HCT116 (cell line): Measurements from ENCODE around the gene TJAP1. TPM values are rescaled to one million over a fixed set of nuclear protein-coding genes. Genes with fewer than 3 reads are reported as not detected.
"Not testable (repeated sequence)": the region's sequence is repeated elsewhere in the genome, so short reads cannot be mapped to it uniquely, and the experiment has no call there.

ENCODE experiments used
- ATAC-seq: fragments of 200-7000 bp; cut with Tn5 transposase; 2 replicates; pipeline ENCODE4 v1.9.1; 2020; ENCODE audit warnings: mild to moderate bottlenecking, moderate library complexity
- BruUV-seq: library from RNA; stranded (reverse); fragments of 400-500 nt; replicated peaks from 2 replicates; lab custom pipeline; 2021; lab: Mats Ljungman, UMichigan
- CTCF ChIA-PET: fragments of 300-600 bp; sonication (Branson Sonifier 250); formaldehyde crosslinking; loops from one replicate; lab custom pipeline; 2021; ENCODE audit warnings: antibody characterized with exemption; lab: Charles Lee
- POLR2A ChIA-PET: fragments of 300-600, 350-600 bp; sonication (Branson Sonifier 250); formaldehyde crosslinking; loops from one replicate; lab custom pipeline; 2021; ENCODE audit warnings: antibody characterized with exemption; lab: Charles Lee
- RAD21 ChIA-PET, 2 experiments: fragments of 300-600 bp; sonication (Branson Sonifier 250); formaldehyde crosslinking; loops; one replicate each; lab custom pipeline; 2023; ENCODE audit warnings: low total read pairs in 2 of 2; ENCODE audit not compliant: uncharacterized antibody in 2 of 2, unreplicated experiment in 2 of 2, low non-redundant PET in 1 of 2; lab: Charles Lee
- DNase-seq: peaks from one replicate; pipeline ENCODE4 v3.0.0-alpha.2; 2010; ENCODE audit warnings: low read depth, low spot score
- H2AFZ ChIP-seq: fragments of 200-600 bp; shearing (Covaris generic), sonication (generic); 2 replicates; pipeline ENCODE4 v1.6.1; 2017; ENCODE audit warnings: low read depth, mixed run types, mixed read lengths, antibody characterized with exemption, low read length; ENCODE audit not compliant: poor library complexity, severe bottlenecking
- H3K27ac ChIP-seq: 2 replicates; pipeline ENCODE4 v1.5.1; 2012; ENCODE audit warnings: low read depth, low read length
- H3K27me3 ChIP-seq: fragments of 200-600 bp; sonication (generic); 2 replicates; pipeline ENCODE4 v1.6.1; 2016; ENCODE audit warnings: mixed run types, low read length, mixed read lengths; ENCODE audit not compliant: insufficient read depth
- H3K36me3 ChIP-seq, 2 experiments: fragments of 200-500 bp in 1 of 2; fragments of 200-600 bp in 1 of 2; sonication (Bioruptor generic) in 1 of 2; sonication (generic) in 1 of 2; 2 replicates each; pipeline versions ENCODE4 v1.5.1 to v1.6.1; 2014 to 2016; ENCODE audit warnings: low read length in 2 of 2, inconsistent platforms in 1 of 2, mixed read lengths in 1 of 2, mixed run types in 1 of 2; ENCODE audit not compliant: insufficient read depth in 2 of 2, control insufficient read depth in 1 of 2
- H3K4me1 ChIP-seq, 2 experiments: fragments of 200-600 bp in 1 of 2; sonication (generic) in 1 of 2; 2 replicates each; pipeline versions ENCODE4 v1.5.1 to v1.6.1; 2012 to 2017; ENCODE audit warnings: low read length in 2 of 2, inconsistent platforms in 1 of 2, mild to moderate bottlenecking in 1 of 2, mixed read lengths in 1 of 2, mixed run types in 1 of 2, moderate library complexity in 1 of 2; ENCODE audit not compliant: insufficient read depth in 2 of 2, control insufficient read depth in 1 of 2
- H3K4me2 ChIP-seq: fragments of 200-600 bp; sonication (generic); 2 replicates; pipeline ENCODE4 v1.6.1; 2017; ENCODE audit warnings: mixed run types, low read length, mixed read lengths
- H3K4me3 ChIP-seq, 2 experiments: fragments of 200-600 bp in 1 of 2; sonication (generic) in 1 of 2; replicated peaks in 1 of 2; 2 replicates each; pipeline ENCODE4 v1.5.1; 2011 to 2016; ENCODE audit warnings: low read length in 2 of 2, control low read depth in 1 of 2, low read depth in 1 of 2, mild to moderate bottlenecking in 1 of 2, mixed read lengths in 1 of 2, mixed run types in 1 of 2
- H3K79me2 ChIP-seq: fragments of 200-600 bp; sonication (generic); 2 replicates; pipeline ENCODE4 v1.6.1; 2017; ENCODE audit warnings: mild to moderate bottlenecking, mixed run types, low read length, moderate library complexity, mixed read lengths; ENCODE audit not compliant: insufficient read depth
- H3K9ac ChIP-seq: fragments of 200-600 bp; sonication (generic); 2 replicates; pipeline ENCODE4 v1.6.1; 2016; ENCODE audit warnings: low read length, mixed read lengths
- H3K9me2 ChIP-seq: fragments of 200-600 bp; sonication (generic), shearing (Covaris generic); 2 replicates; pipeline ENCODE4 v1.6.1; 2017; ENCODE audit warnings: mixed run types, mild to moderate bottlenecking, moderate library complexity; ENCODE audit not compliant: insufficient read depth
- H3K9me3 ChIP-seq, 2 experiments: fragments of 200-500 bp in 1 of 2; fragments of 200-600 bp in 1 of 2; sonication (Bioruptor generic) in 1 of 2; sonication (generic) in 1 of 2; 2 replicates each; pipeline ENCODE4 v1.6.1; 2014 to 2017; ENCODE audit warnings: low read length in 2 of 2, mixed read lengths in 2 of 2, inconsistent platforms in 1 of 2, low read depth in 1 of 2, mild to moderate bottlenecking in 1 of 2, mixed run types in 1 of 2, moderate library complexity in 1 of 2; ENCODE audit not compliant: control insufficient read depth in 1 of 2, insufficient read depth in 1 of 2
- H4K20me1 ChIP-seq: fragments of 200-600 bp; sonication (generic), shearing (Covaris generic); 2 replicates; pipeline ENCODE4 v1.6.1; 2017; ENCODE audit warnings: mixed run types, mild to moderate bottlenecking, moderate library complexity; ENCODE audit not compliant: insufficient read depth
- ATF3 ChIP-seq: IDR thresholded peaks from 2 replicates; pipeline ENCODE4 v1.6.1; 2012
- CBX3 ChIP-seq: IDR thresholded peaks from 2 replicates; pipeline ENCODE4 v1.6.1; 2012; ENCODE audit warnings: low read depth
- EGR1 ChIP-seq: IDR thresholded peaks from 2 replicates; pipeline ENCODE4 v1.6.1; 2012; ENCODE audit warnings: low read depth
- ELF1 ChIP-seq: IDR thresholded peaks from 2 replicates; pipeline ENCODE4 v1.6.1; 2012; ENCODE audit warnings: low read depth, borderline replicate concordance
- EZH2 ChIP-seq: fragments of 200-600 bp; sonication (generic); IDR thresholded peaks from 2 replicates; pipeline ENCODE4 v1.6.1; 2017; ENCODE audit warnings: antibody characterized with exemption, mixed run types
- FOSL1 ChIP-seq: IDR thresholded peaks from 2 replicates; pipeline ENCODE4 v1.6.1; 2012; ENCODE audit warnings: low read depth
- MAX ChIP-seq: IDR thresholded peaks from 2 replicates; pipeline ENCODE4 v1.6.1; 2012
- POLR2A ChIP-seq: IDR thresholded peaks from 2 replicates; pipeline ENCODE4 v1.7.0; 2011; ENCODE audit warnings: borderline replicate concordance; ENCODE audit not compliant: insufficient read depth, insufficient read length; ENCODE audit errors: extremely low read depth
- POLR2AphosphoS5 ChIP-seq: IDR thresholded peaks from 2 replicates; pipeline ENCODE4 v1.6.1; 2011; ENCODE audit warnings: mild to moderate bottlenecking, low read depth, low read length, moderate library complexity
- RAD21 ChIP-seq: IDR thresholded peaks from 2 replicates; pipeline ENCODE4 v1.6.1; 2012; ENCODE audit warnings: low read depth, mild to moderate bottlenecking
- SIN3A ChIP-seq: IDR thresholded peaks from 2 replicates; pipeline ENCODE4 v1.6.1; 2012; ENCODE audit warnings: low read depth
- SP1 ChIP-seq: IDR thresholded peaks from 2 replicates; pipeline ENCODE4 v1.6.1; 2012; ENCODE audit warnings: low read depth
- SRF ChIP-seq: IDR thresholded peaks from 2 replicates; pipeline ENCODE4 v1.6.1; 2012; ENCODE audit warnings: low read depth
- TCF7L2 ChIP-seq: IDR thresholded peaks from 2 replicates; pipeline ENCODE4 v1.7.0; 2011; ENCODE audit warnings: borderline replicate concordance, inconsistent platforms; ENCODE audit not compliant: insufficient read depth, insufficient read length; ENCODE audit errors: extremely low read depth
- YY1 ChIP-seq: IDR thresholded peaks from 2 replicates; pipeline ENCODE4 v1.6.1; 2011; ENCODE audit warnings: low read length, low read depth, moderate library complexity, mild to moderate bottlenecking; ENCODE audit not compliant: insufficient replicate concordance; ENCODE audit errors: extremely low read depth
- ZBTB33 ChIP-seq: IDR thresholded peaks from 2 replicates; pipeline ENCODE4 v1.6.1; 2011; ENCODE audit warnings: mild to moderate bottlenecking, low read length, moderate library complexity; ENCODE audit not compliant: insufficient replicate concordance; ENCODE audit errors: extremely low read depth
- ZFX ChIP-seq: fragments of 450-650 bp; IDR thresholded peaks from 2 replicates; pipeline ENCODE4 v1.6.1; 2017
- ZNF274 ChIP-seq: fragments of 200-500 bp; sonication (Bioruptor generic); IDR thresholded peaks from 2 replicates; pipeline ENCODE4 v1.6.1; 2014; ENCODE audit warnings: mild to moderate bottlenecking, low read depth, low read length, inconsistent platforms
- intact Hi-C: fragments of 100-400 bp; cut with micrococcal nuclease; formaldehyde crosslinking; loops from 2 replicates; pipeline ENCODE4 v1.10.0; 2022
- total RNA-seq: library from RNA; stranded (reverse); gene quantifications from one replicate; pipeline ENCODE4 v1.2.1, GENCODE V29; 2021; ENCODE audit not compliant: unreplicated experiment

TJAP1 gene
- total RNA-seq, 1 experiment from 2014 or later, result 45.2 TPM

- H3K9me2 ChIP-seq, result no peaks in the 10 kb centered on the region
- CTCF ChIA-PET, result no interaction called here
- H3K27me3 ChIP-seq, result no peaks in the 10 kb centered on the region
- no peak overlapping the region; the same call in 1 of the 2 replicates for H3K27ac ChIP-seq
- POLR2A ChIA-PET, result no interaction called here
- H3K9me3 ChIP-seq, result no peaks in the 10 kb centered on the region
- DNase-seq (no peak), ATAC-seq (no peak)
- peaks cover 5 to 38% of the 10 kb centered on the region in 2 experiments; a peak in 3 of 4 replicates for H3K36me3 ChIP-seq
- no peak overlapping the region for H3K9ac ChIP-seq
- H2AFZ ChIP-seq, result no peak overlapping the region
- intact Hi-C loops, result loop anchor here (5.0 kb wide), 1 partner anchor 595 kb away; no protein-coding TSS in a partner anchor
- no peak overlapping the region for H3K4me2 ChIP-seq
- no peak for TF ChIP-seq SP1
- TF ChIP-seq SRF, result no peak
- no peak for TF ChIP-seq TCF7L2
- no peak for TF ChIP-seq ZBTB33
- no peak for TF ChIP-seq POLR2A
- TF ChIP-seq ZFX, result no peak
- TF ChIP-seq SIN3A, result no peak
- TF ChIP-seq ATF3, result no peak
- TF ChIP-seq FOSL1, result no peak
- no peak for TF ChIP-seq RAD21
- no peak for TF ChIP-seq POLR2AphosphoS5
- no peak for TF ChIP-seq MAX
- TF ChIP-seq EGR1, result no peak
- no peak for TF ChIP-seq ZNF274
- TF ChIP-seq ELF1, result no peak
- TF ChIP-seq CBX3, result no peak
- no peak for TF ChIP-seq YY1
- TF ChIP-seq EZH2, result no peak
- BruUV-seq, result no TSS peak
- peaks cover 39% of the 10 kb centered on the region for H3K79me2 ChIP-seq
- H3K4me1 ChIP-seq, result peaks cover 25 to 38% of the 10 kb centered on the region in 2 experiments
- RAD21 ChIA-PET, result no interaction called here
- no peak overlapping the region for H3K4me3 ChIP-seq
- H4K20me1 ChIP-seq, result no peaks in the 10 kb centered on the region
Measured at GRCh38 chr6:43497689-43498088, 20.3 kb downstream of the TJAP1 start.

- POLR2A ChIA-PET, H3K9ac ChIP-seq, H3K27me3 ChIP-seq, H4K20me1 ChIP-seq, BruUV-seq, H3K4me2 ChIP-seq, CTCF ChIA-PET, H3K9me2 ChIP-seq, H2AFZ ChIP-seq, DNase-seq, H3K27ac ChIP-seq, ATAC-seq, RAD21 ChIA-PET, H3K9me3 ChIP-seq, H3K4me3 ChIP-seq: not testable (repeated sequence)
- peaks cover 25 to 36% of the 10 kb centered on the region in 2 experiments for H3K4me1 ChIP-seq
- peaks cover 38% of the 10 kb centered on the region for H3K79me2 ChIP-seq
- H3K36me3 ChIP-seq, result peaks cover 11 to 38% of the 10 kb centered on the region in 2 experiments; a peak in 3 of 4 replicates
- intact Hi-C loops, result loop anchor here (5.0 kb wide), 1 partner anchor 596 kb away; no protein-coding TSS in a partner anchor
Measured at GRCh38 chr6:43498291-43498690, 20.9 kb downstream of the TJAP1 start.
